GM12874 (cell line): ENCODE measurements around the gene ZNF226.

ENCODE experiments used
- CTCF ChIP-seq: IDR thresholded peaks from 2 replicates; pipeline ENCODE4 v1.5.1; 2011; ENCODE audit warnings: low read depth, mild to moderate bottlenecking, control low read depth, low read length, moderate library complexity; ENCODE audit not compliant: insufficient read depth

ZNF226 gene

DNA sequence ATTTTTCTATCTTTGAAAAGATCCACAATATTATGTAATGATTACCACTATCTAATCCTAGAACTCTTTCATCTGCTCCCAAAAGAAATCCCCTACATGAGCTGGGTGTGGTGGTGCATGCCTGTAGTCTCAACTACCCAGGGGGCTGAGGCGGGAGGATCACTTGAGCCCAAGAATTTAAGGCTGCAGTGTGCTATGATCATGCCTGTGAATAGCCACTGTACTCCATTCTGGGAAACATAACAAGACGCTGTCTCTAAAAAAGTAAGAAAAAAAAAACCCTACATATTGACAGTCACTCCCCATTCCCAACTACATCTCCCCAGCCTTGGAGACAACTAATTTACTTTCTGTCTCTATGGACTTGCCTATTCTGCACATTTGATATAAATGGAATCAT is 1.1 kb upstream of the ZNF226 start:
- no peak for TF ChIP-seq CTCF

GRCh38 chr19:44164327-44164672 is 600 bp upstream of the ZNF226 start:
- no peak for TF ChIP-seq CTCF

- no peak for TF ChIP-seq CTCF
Observed at GRCh38 chr19:44176590-44176989, 11.7 kb downstream of the ZNF226 start.

DNA sequence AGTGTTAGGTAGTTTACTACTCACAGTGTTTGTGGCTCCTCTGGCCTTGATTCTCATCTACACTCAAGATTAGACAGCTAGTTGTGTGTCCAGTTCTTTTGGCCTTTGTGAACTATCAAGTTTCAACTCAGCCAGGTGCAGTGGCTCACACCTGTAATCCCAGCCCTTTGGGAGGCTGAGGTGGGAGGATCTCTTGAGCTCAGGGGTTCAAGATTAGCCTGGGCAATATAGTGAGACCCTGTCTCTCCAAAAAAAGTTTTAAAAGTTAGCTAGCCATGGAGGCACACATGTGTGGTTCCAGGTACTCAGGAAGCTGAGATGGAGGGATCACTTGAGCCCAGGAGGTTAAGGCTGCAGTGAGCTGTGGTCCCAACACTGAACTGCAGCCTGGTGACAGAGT is 16.1 kb downstream of the ZNF226 start:
- TF ChIP-seq CTCF, result no peak

DNA sequence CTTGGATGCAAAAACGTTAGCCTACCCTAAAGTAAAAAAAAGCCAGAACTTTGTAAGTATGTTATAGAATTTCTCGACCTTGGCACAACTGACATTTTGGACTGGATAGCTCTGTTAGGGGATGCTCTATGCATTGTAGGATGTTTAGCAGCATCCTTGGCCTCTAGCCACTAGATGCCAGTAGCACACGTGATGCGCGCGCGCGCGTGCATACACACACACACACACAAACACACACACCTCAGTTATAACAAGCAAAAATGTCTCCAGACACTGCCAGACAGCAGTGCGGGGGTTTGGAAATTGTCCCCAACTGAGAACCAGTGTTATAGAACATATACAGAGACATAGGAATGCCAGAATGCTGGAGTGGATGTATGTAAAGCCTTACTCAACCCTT is 17.2 kb downstream of the ZNF226 start:
- no peak for TF ChIP-seq CTCF

DNA sequence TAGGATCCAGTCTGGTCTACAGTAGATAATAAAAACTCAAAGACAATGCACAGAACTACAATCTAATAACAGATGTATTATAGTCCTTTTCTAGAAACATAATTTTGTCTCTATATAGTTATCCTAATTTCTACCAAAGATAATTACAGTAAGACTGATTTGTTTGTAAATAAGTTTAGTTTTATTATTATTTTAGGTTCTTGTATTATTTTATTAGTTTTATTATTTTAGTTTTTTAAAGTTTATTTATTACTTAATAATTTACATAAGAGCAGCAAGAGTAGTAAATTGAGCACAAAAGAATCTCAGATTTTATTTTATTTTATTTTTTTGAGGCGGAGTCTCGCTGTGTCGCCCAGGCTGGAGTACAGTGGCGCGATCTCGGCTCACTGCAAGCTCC is 25.1 kb downstream of the ZNF226 start:
- no peak for TF ChIP-seq CTCF

DNA sequence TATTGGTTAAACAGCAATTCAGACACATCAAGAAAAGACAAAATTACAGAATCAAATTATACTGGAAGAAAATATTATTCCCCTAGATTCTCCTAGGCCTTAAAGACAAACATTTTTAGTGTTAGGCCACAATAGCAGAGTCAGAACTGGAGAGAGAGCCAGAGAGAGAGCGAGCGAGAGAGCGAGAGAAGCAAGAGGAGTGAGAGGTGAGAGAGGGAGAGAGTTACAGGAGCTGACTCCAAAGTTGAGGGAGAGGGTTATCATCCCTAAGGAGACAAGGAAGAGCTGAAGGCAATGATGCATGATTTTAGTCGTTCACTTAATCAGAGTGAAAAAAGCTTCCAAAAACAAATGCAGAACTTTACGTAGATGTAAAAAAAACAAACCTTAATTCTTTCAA is 27.2 kb downstream of the ZNF226 start:
- TF ChIP-seq CTCF, result no peak

- no peak for TF ChIP-seq CTCF
Observed at GRCh38 chr19:44196772-44197171, 31.9 kb downstream of the ZNF226 start.
